Pancreas (tissue), 10 donors: Measurements from ENCODE around the gene SERPINB1. TPM values are rescaled to one million over a fixed set of nuclear protein-coding genes. Genes with fewer than 3 reads are reported as not detected.

ENCODE experiments used
- ATAC-seq, 4 donors: fragments of 200-7000 bp; cut with Tn5 transposase; one replicate each; pipeline versions ENCODE4 v1.8.0 to v1.9.1; 2020; ENCODE audit warnings: mild to moderate bottlenecking in 4 of 4, moderate library complexity in 4 of 4
- DNase-seq, 6 donors: peaks; one replicate each; pipeline ENCODE4 v3.0.0-alpha.2; 2020
- FAIRE-seq: peaks from 2 replicates; lab custom pipeline; 2012; peaks lifted over from hg19 to GRCh38; lab: Jason Lieb, UNC
- H3K27ac ChIP-seq, 4 donors: fragments of 200-600 bp; sonication (generic); 1 replicate in 3 of 4; 2 replicates in 1 of 4; pipeline versions ENCODE4 v1.5.0 to v1.8.0; 2020
- H3K27me3 ChIP-seq, 4 donors: fragments of 200-600 bp; one replicate each; pipeline ENCODE4 v1.8.0; 2021
- H3K36me3 ChIP-seq, 3 donors: fragments of 200-600 bp; sonication (generic) in 1 of 3; one replicate each; pipeline versions ENCODE4 v1.5.0 to v1.8.0; 2020 to 2021
- H3K4me1 ChIP-seq, 3 donors: fragments of 200-600 bp; one replicate each; pipeline ENCODE4 v1.8.0; 2021
- H3K4me3 ChIP-seq, 4 donors: fragments of 200-600 bp; sonication (generic) in 2 of 4; one replicate each; pipeline versions ENCODE4 v1.5.0 to v1.8.0; 2020 to 2021
- H3K9me3 ChIP-seq, 4 donors: fragments of 200-600 bp; one replicate each; pipeline ENCODE4 v1.8.0; 2021
- CTCF ChIP-seq, 4 donors: fragments of 200-600 bp; sonication (generic) in 3 of 4; IDR thresholded peaks; one replicate each; pipeline versions ENCODE4 v1.5.0 to v1.8.0; 2021; ENCODE audit warnings: antibody characterized with exemption in 4 of 4
- WGBS, 2 donors: extraction: QIAGEN DNeasy Blood & Tissue Kit; methylation state at CpG; one replicate each; pipeline ENCODE4 v1.1.7; 2013; 5-methylcytosine and 5-hydroxymethylcytosine counted together
- intact Hi-C, 3 donors: fragments of 100-400 bp; cut with DNase I; formaldehyde crosslinking; loops; one replicate each; pipeline versions ENCODE4 v1.11.1 to v1.14.2; 2022
- polyA plus RNA-seq, 2 donors: library from polyadenylated mRNA; stranded (reverse); fragments of 200-250 nt; gene quantifications; one replicate each; pipeline ENCODE4 v1.2.3, GENCODE V29; 2013
- total RNA-seq, 6 donors: library from RNA; stranded (reverse); fragmentation: NEBNext Ultra II Directional in 4 of 6; extraction: Animal tissue kit (Norgen Biotek cat#: 25700) in 4 of 6; gene quantifications; one replicate each; pipeline versions ENCODE4 v1.2.1 to v1.2.4, GENCODE V29; 2021 to 2023
- donor health status: healthy with polysubstance abuse.
- donor health status: DM: no; HTN: no; CAD: no; lungs with moderate emphysema.
- donor health status: DM: no; HTN: no; CAD: no.
- donor health status: control.
- donor health status: control.
- donor health status: Bipolar disorder and iron deficiency.
- donor health status: DM: yes; HTN: yes; CAD: no.
- donor health status: DM: no; HTN: no; CAD: no.
- donor health status: DM: no; HTN: no; CAD: no.
- donor health status: DM: yes; HTN: yes; CAD: no.

SERPINB1 gene
- total and polyA plus RNA-seq, 8 donors = 68.1 to 285 (median 157) TPM

GRCh38 chr6:2838251-2838650, 3.4 kb downstream of the SERPINB1 start:
- WGBS, 2 donors = 30 to 44% methylated on average over 3 of the region's 3 CpGs
- Histone ChIP-seq H3K27ac (peak overlapping the region in 2 of 4 donors; percentile 96), H3K4me3 (peak overlapping the region in 2 of 4 donors; percentile 50 to 61), H3K4me1 (peaks cover 0 to 38% (median 24%) of the 10 kb centered on the region in 3 donors), H3K9me3 (no peaks in the 10 kb centered on the region), H3K36me3 (peaks cover 0 to 33% (median 0%) of the 10 kb centered on the region in 3 donors), H3K27me3 (no peaks in the 10 kb centered on the region)
- DNase-seq = no peak
- no peak for ATAC-seq
- TF ChIP-seq CTCF (IDR thresholded peaks at IDR 0.05) = no peak
- intact Hi-C loops = no loop called here
- no peak for FAIRE-seq

GRCh38 chr6:2834262-2834661, 7.4 kb downstream of the SERPINB1 start:
- FAIRE-seq (no peak), DNase-seq (no peak), ATAC-seq (no peak)
- no peak for TF ChIP-seq CTCF (IDR thresholded peaks at IDR 0.05)
- Histone ChIP-seq H3K27me3 (no peaks in the 10 kb centered on the region), H3K4me3 (no peak overlapping the region), H3K27ac (no peak overlapping the region), H3K36me3 (peaks cover 0 to 37% (median 0%) of the 10 kb centered on the region in 3 donors), H3K9me3 (no peaks in the 10 kb centered on the region), H3K4me1 (peaks cover 0 to 28% (median 7%) of the 10 kb centered on the region in 3 donors)
- intact Hi-C loops = no loop called here

- FAIRE-seq (no peak), ATAC-seq (peak in 3 of 4 donors; percentile 47 to 80 (median 69)), DNase-seq (no peak)
- H3K4me1 ChIP-seq = peaks cover 0 to 10% (median 4%) of the 10 kb centered on the region in 3 donors
- H3K27me3 ChIP-seq = no peaks in the 10 kb centered on the region
- intact Hi-C loops = no loop called here
- no peaks in the 10 kb centered on the region for H3K9me3 ChIP-seq
- WGBS, 2 donors = 79 to 90% methylated on average over 2 of the region's 2 CpGs
- H3K36me3 ChIP-seq = peaks cover 0 to 26% (median 0%) of the 10 kb centered on the region in 3 donors
- no peak overlapping the region for H3K27ac ChIP-seq
- no peak for TF ChIP-seq CTCF (IDR thresholded peaks at IDR 0.05)
- no peak overlapping the region for H3K4me3 ChIP-seq
Measured at GRCh38 chr6:2831392-2831791, 10.3 kb downstream of the SERPINB1 start.

DNA sequence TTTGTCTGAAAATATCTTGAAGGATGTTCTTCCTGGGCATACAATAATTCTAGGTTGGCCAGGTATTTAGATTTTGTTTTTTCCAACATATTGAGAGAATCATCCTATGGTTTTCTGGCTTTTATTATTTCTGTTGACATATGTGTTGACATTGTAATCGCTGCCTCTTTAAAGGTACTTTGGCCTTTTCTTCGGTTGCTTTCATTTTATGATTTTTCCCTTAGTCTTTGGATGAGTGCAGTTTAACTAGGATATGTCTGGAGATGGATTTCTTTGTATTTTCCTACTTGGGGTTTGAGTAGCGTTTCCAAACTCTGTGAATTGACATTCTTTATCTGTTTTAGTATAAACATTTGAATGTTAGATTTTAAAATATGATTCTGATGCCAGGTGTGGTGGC, 11.5 kb downstream of the SERPINB1 start:
- no peaks in the 10 kb centered on the region for H3K27me3 ChIP-seq
- TF ChIP-seq CTCF (IDR thresholded peaks at IDR 0.05) = no peak
- ATAC-seq (no peak), DNase-seq (no peak), FAIRE-seq (no peak)
- intact Hi-C loops = no loop called here
- peaks cover 0 to 17% (median 0%) of the 10 kb centered on the region in 3 donors for H3K36me3 ChIP-seq
- peaks cover 0 to 4% (median under 1%) of the 10 kb centered on the region in 3 donors for H3K4me1 ChIP-seq
- no peaks in the 10 kb centered on the region for H3K9me3 ChIP-seq
- H3K27ac ChIP-seq = peak overlapping the region in 1 of 4 donors; percentile 14
- no peak overlapping the region for H3K4me3 ChIP-seq
- 33 to 41% methylated on average over 3 of the region's 3 CpGs for WGBS, 2 donors

GRCh38 chr6:2829253-2829652, 12.4 kb downstream of the SERPINB1 start:
- intact Hi-C loops = no loop called here
- Histone ChIP-seq H3K27ac (no peak overlapping the region), H3K36me3 (peaks cover 0 to 12% (median 0%) of the 10 kb centered on the region in 3 donors), H3K4me3 (no peak overlapping the region), H3K4me1 (peaks cover 0 to 4% (median 0%) of the 10 kb centered on the region in 3 donors), H3K27me3 (no peaks in the 10 kb centered on the region), H3K9me3 (no peaks in the 10 kb centered on the region)
- DNase-seq = no peak
- 90 to 93% methylated on average over 2 of the region's 2 CpGs for WGBS, 2 donors
- no peak for FAIRE-seq
- no peak for ATAC-seq
- TF ChIP-seq CTCF (IDR thresholded peaks at IDR 0.05) = no peak
